ENCODE measurements around the gene SPRED2. TPM values are rescaled to one million over a fixed set of nuclear protein-coding genes. Genes with fewer than 3 reads are reported as not detected.
A peak's percentile ranks its signal among the peaks of the same experiment; 100 is the strongest.

Gene SPRED2
- total RNA-seq, 1 donor from 2014 or later = 9.4 TPM

DNA sequence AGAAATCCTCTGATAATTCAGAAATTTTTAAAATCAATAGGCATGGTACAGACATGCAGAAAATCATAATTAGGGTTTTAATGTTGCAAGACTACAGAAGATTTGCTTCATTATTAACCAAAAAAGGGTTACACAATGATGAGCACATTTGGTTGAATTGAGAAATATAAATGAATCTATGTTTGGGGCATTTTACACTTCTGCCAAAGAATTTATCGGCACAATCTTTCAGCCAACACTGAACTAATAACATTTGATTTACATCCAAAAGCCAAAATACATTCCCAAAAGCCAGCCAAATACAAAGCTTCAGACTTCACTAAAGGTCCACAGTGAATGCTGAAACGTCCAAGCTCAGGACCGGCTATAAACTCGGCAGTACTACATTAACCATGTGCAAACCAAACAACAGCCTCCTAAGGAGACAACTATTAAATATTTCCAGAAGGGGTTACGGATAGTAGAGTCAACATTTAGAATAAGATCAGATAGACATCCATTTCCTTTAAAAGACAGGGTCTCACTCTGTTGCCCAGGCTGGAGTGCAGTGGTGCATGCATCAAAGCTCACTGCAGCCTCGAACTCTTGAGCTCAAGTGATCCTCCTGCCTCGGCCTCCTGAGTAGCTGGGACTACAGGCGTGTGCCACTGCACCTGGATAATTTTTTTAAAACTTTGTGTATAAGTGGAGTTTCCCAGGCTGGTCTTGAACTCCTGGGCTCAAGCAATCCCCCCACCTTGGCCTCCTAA, 29.4 kb downstream of the SPRED2 start:
- Mint-ChIP-seq H3K27ac (no peak overlapping the region), H3K27me3 (ENCODE audit: insufficient read depth) (peaks cover 8% of the 10 kb centered on the region), H3K36me3 (ENCODE audit: low read depth) (no peaks in the 10 kb centered on the region), H3K9me3 (no peaks in the 10 kb centered on the region), H3K4me3 (no peak overlapping the region), H3K4me1 (ENCODE audit: low read depth) (peaks cover 31% of the 10 kb centered on the region)
- intact Hi-C loops (cut with micrococcal nuclease) = no loop called here
- DNase-seq (ENCODE audit: low spot score) = no peak

DNA sequence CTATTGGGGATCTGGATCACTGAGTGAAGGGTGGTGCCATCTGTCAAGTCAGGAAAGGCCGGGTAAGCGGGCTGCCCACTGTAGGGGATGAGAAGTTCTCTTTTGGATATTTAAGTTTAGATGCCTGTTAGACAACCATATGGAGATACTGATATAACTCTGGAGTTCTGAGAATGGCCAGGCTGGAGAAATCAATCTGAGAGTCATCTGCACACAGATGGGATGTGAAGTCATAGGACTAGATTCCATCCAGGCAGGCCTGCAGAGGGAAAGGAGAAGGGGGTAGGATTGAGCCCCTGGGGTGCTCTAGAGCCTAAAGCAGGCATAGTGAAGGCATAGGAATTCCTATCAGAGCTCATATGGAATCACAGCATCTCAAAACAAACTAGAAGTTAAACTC, 30.1 kb downstream of the SPRED2 start:
- Mint-ChIP-seq H3K4me3 (no peak overlapping the region), H3K27me3 (ENCODE audit: insufficient read depth) (peaks cover 8% of the 10 kb centered on the region), H3K36me3 (ENCODE audit: low read depth) (no peaks in the 10 kb centered on the region), H3K27ac (no peak overlapping the region), H3K9me3 (no peaks in the 10 kb centered on the region), H3K4me1 (ENCODE audit: low read depth) (peaks cover 31% of the 10 kb centered on the region)
- intact Hi-C loops (cut with micrococcal nuclease) = no loop called here
- no peak for DNase-seq (ENCODE audit: low spot score)

DNA sequence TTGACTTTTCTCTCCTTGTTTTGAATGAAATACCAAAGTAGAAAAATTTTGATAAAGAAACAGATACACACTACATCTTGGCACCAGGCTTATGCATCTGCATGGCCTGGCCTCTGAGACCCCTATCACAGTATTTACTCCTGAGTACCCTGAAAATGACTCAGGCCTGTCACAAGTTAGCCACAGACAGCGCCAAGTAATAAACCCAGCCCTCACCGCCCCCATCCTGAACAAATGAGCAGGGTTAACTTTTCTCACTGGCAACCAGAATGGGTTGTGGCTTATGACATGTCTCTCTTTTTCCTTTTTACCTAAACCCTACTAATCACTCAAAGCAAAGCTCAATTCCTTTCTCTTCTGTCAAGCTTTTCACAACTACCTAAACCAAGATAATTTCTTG, 35.3 kb downstream of the SPRED2 start:
- Mint-ChIP-seq H3K4me1 (ENCODE audit: low read depth) (peaks cover 47% of the 10 kb centered on the region), H3K36me3 (ENCODE audit: low read depth) (no peaks in the 10 kb centered on the region), H3K27ac (no peak overlapping the region), H3K27me3 (ENCODE audit: insufficient read depth) (peaks cover 7% of the 10 kb centered on the region), H3K9me3 (no peaks in the 10 kb centered on the region), H3K4me3 (no peak overlapping the region)
- intact Hi-C loops (cut with micrococcal nuclease) = loop anchor here (5.0 kb wide), 1 partner anchor 40 kb away; no protein-coding TSS in a partner anchor
- DNase-seq (ENCODE audit: low spot score) = no peak

DNA sequence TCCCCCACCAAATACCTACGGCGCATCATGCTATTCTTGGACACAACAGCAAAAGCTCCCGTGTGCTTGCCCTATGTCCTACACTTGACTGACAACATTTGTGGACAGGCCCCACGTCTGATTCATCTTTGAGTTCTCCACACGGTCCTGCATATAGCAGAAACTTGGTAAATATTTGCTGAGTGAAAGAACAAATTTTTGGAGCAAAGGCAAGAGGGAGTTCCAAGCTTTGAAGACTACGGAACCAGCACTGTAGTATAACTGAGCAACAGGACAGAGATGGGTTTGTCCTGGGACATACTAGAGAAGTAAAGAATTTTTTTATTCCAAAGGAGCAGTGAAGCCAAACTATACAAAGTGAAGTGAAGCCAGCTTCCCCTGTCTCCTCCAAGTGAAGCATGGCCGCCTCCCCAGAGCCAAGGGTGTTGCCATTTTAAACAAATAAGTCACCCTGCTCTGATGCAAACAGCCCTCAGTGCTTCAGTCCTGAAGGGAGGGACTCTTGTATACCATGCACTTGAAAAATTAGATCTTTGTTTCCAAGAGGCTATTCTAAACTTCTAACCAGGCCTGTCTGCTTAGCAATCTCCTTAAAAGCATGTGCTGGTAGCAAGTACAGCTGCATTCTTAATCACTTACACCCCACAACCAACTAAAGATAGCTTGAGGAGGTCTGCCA, 35.9 kb downstream of the SPRED2 start:
- no peaks in the 10 kb centered on the region for H3K36me3 Mint-ChIP-seq (ENCODE audit: low read depth)
- peaks cover 7% of the 10 kb centered on the region for H3K27me3 Mint-ChIP-seq (ENCODE audit: insufficient read depth)
- no peak for DNase-seq (ENCODE audit: low spot score)
- H3K27ac Mint-ChIP-seq = peak overlapping the region; percentile 50
- H3K4me1 Mint-ChIP-seq (ENCODE audit: low read depth) = peaks cover 47% of the 10 kb centered on the region
- no peaks in the 10 kb centered on the region for H3K9me3 Mint-ChIP-seq
- no peak overlapping the region for H3K4me3 Mint-ChIP-seq
- intact Hi-C loops (cut with micrococcal nuclease) = loop anchor here (5.0 kb wide), 1 partner anchor 39 kb away; no protein-coding TSS in a partner anchor

DNA sequence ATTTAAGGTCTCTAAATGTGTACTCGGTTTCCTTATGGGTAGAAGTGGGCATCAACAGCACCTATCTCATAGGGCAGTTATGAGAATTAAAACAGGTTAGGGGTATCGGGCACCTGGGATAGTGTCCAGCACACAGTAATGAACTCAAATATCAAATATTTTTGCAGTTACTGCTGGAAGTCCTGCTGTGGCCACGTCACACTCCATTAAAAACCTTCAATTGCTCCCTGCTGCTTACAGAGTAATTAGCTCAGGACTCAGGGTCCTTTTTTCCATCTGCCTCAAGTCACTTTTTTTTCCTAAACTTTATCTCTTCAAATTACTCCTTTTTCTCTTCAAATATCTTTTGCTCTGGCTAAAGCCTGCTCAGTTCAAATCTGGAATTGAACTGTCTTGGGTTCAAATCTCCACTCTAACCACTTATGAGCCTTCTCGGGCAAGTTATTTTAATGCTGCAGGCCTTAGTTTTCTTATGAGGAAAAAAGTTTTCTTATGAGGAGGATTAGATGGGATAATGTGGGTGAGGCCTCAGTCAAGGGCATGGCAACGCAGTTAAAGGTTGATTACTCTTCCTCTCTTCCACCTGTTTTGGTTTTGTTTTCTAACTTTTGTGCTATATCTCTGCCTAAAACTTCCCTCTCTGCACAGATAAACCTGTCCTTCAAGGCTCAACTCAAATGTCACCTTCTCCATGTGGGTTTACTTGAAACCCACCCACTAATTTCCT, 36.6 kb downstream of the SPRED2 start:
- H3K36me3 Mint-ChIP-seq (ENCODE audit: low read depth) = no peaks in the 10 kb centered on the region
- intact Hi-C loops (cut with micrococcal nuclease) = loop anchor here (2.0 to 5.0 kb wide), 2 partner anchors 21 to 38 kb away; no protein-coding TSS in a partner anchor
- no peak overlapping the region for H3K4me3 Mint-ChIP-seq
- H3K9me3 Mint-ChIP-seq = no peaks in the 10 kb centered on the region
- peak overlapping the region; percentile 50 for H3K27ac Mint-ChIP-seq
- H3K4me1 Mint-ChIP-seq (ENCODE audit: low read depth) = peaks cover 48% of the 10 kb centered on the region
- peaks cover 6% of the 10 kb centered on the region for H3K27me3 Mint-ChIP-seq (ENCODE audit: insufficient read depth)
- no peak for DNase-seq (ENCODE audit: low spot score)

DNA sequence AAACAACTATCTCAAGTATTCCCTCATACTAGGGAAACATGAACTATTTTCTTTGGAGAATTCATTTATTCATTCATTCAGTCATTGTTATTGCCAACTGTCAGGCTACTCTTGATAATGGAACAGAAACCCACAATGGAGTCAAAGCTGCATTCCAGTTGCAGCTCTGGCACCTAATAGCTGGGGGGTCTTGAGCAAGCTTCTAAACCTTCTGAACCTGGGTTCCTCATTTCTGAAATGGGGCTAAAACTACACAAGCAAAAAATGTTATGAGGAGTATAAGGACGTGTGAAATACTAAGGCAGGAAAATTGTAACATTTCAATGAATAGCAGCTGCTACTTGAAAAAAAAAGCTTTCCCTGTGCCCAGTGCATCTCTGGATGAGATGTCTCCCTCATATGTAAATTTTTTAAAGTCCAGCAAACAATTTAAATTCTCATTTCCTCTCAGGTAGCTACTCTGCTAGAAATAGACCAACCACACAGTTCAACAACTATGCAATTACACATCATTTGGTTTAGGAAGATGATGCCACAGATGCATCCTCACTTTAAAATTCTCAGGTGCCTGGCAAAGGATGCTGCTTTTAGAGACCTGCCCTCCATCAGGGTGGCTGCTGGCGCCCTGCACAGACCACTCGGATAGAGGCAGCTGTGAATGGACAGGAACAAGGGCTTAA, 38.5 kb downstream of the SPRED2 start:
- H3K27ac Mint-ChIP-seq = no peak overlapping the region
- intact Hi-C loops (cut with micrococcal nuclease) = loop anchor here (2.0 kb wide), 1 partner anchor 23 kb away; no protein-coding TSS in a partner anchor
- no peaks in the 10 kb centered on the region for H3K9me3 Mint-ChIP-seq
- peaks cover 4% of the 10 kb centered on the region for H3K27me3 Mint-ChIP-seq (ENCODE audit: insufficient read depth)
- H3K4me1 Mint-ChIP-seq (ENCODE audit: low read depth) = peaks cover 67% of the 10 kb centered on the region
- DNase-seq (ENCODE audit: low spot score) = no peak
- no peak overlapping the region for H3K4me3 Mint-ChIP-seq
- no peaks in the 10 kb centered on the region for H3K36me3 Mint-ChIP-seq (ENCODE audit: low read depth)

DNA sequence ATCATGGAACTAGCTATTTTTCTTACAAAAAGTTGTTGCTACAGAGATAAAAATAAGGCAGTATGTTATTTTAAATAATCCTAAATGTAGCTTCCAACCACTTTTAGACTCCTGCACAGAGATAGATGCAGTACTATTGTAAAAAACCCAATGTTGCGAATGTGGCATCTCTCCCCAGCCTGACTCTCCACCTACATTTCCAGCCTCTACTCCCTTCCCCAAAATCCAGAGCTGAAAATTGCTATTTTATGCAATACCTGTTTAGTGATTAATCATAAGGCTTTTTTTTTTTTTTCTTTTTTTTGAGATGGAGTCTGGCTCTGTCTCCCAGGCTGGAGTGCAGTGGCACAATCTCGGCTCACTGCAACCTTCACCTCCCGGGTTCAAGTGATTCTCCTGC, 39.4 kb downstream of the SPRED2 start:
- DNase-seq (ENCODE audit: low spot score) = no peak
- H3K4me1 Mint-ChIP-seq (ENCODE audit: low read depth) = peaks cover 68% of the 10 kb centered on the region

DNA sequence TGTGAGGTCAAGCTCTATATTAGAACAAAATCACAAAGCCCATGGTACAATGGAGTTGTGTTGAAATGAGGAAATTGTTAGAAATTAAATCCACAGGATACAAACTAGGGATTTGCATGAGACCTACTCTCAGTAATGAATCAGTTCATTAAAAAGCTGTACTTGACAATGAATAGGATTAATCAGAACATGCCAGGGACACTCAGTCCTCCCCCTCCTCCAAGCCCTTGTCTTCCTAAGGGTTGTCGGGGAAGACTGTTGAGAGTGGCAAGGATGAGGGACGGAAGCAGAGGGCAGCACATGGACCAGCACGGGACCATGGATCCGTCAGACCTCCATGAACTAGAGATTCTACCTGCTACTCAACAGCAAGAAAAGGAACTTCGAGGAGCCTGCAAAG, 39.8 kb downstream of the SPRED2 start:
- intact Hi-C loops (cut with micrococcal nuclease) = no loop called here
- H3K9me3 Mint-ChIP-seq = no peaks in the 10 kb centered on the region

More for the DNA sequence above, 39.4 kb downstream of the SPRED2 start:
- Mint-ChIP-seq H3K27me3 (ENCODE audit: insufficient read depth) (peaks cover 4% of the 10 kb centered on the region), H3K36me3 (ENCODE audit: low read depth) (no peaks in the 10 kb centered on the region), H3K27ac (no peak overlapping the region), H3K9me3 (no peaks in the 10 kb centered on the region), H3K4me3 (no peak overlapping the region)
- intact Hi-C loops (cut with micrococcal nuclease) = no loop called here

DNA sequence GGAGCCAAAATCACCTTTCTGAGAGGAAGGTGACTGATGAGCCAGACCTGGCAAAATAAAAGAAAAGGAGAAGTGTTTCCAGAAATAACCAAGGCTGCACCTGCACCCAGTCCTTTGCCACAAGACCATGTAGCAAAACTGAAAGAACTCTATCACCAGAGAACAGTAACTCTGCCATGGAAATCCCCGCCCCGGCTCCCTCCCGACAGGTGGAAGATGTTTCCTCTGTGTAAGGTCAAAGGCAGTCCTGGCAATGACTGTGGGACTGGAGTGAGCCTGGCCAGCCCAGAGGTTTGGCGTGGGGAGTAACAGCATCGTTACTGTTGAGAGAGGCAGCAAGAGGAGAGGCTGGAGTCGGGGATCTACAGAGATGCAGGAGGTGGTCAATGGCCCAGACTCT, 42.3 kb downstream of the SPRED2 start:
- intact Hi-C loops (cut with micrococcal nuclease) = no loop called here
- H3K4me1 Mint-ChIP-seq (ENCODE audit: low read depth) = peaks cover 44% of the 10 kb centered on the region
- H3K4me3 Mint-ChIP-seq = no peak overlapping the region
- H3K27ac Mint-ChIP-seq = no peak overlapping the region
- H3K36me3 Mint-ChIP-seq (ENCODE audit: low read depth) = no peaks in the 10 kb centered on the region
- H3K27me3 Mint-ChIP-seq (ENCODE audit: insufficient read depth) = peaks cover 12% of the 10 kb centered on the region
- no peaks in the 10 kb centered on the region for H3K9me3 Mint-ChIP-seq
- peak; percentile 51 for DNase-seq (ENCODE audit: low spot score)

More for the DNA sequence above, 39.8 kb downstream of the SPRED2 start:
- no peak for DNase-seq (ENCODE audit: low spot score)
- Mint-ChIP-seq H3K4me1 (ENCODE audit: low read depth) (peaks cover 64% of the 10 kb centered on the region), H3K27ac (no peak overlapping the region), H3K27me3 (ENCODE audit: insufficient read depth) (peaks cover 4% of the 10 kb centered on the region), H3K36me3 (ENCODE audit: low read depth) (no peaks in the 10 kb centered on the region), H3K4me3 (no peak overlapping the region)

DNA sequence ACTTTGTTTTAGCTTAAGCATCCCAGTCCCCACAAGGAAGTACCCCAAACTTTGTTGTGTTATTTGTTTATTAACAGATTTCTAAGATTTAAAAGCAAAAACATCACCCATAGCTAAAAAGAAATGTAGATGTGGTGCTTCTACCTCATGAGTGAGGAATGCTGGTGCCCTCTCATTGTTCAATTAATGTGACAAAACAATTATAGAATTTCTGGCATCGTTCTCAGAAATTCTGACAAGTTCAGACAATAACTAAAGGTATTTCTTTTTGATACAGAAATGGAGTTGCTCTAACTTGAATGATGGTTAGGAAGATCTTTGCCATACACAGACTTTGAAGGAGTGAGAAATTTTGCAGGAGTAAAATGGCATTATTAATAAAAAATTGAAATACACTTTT, 42.9 kb downstream of the SPRED2 start:
- Mint-ChIP-seq H3K4me1 (ENCODE audit: low read depth) (peaks cover 45% of the 10 kb centered on the region), H3K27ac (no peak overlapping the region), H3K27me3 (ENCODE audit: insufficient read depth) (peaks cover 12% of the 10 kb centered on the region), H3K4me3 (no peak overlapping the region), H3K9me3 (no peaks in the 10 kb centered on the region), H3K36me3 (ENCODE audit: low read depth) (no peaks in the 10 kb centered on the region)
- intact Hi-C loops (cut with micrococcal nuclease) = loop anchor here (10.0 kb wide), 1 partner anchor 405 kb away; the partner anchor contains the start of gene SLC1A4
- no peak for DNase-seq (ENCODE audit: low spot score)

DNA sequence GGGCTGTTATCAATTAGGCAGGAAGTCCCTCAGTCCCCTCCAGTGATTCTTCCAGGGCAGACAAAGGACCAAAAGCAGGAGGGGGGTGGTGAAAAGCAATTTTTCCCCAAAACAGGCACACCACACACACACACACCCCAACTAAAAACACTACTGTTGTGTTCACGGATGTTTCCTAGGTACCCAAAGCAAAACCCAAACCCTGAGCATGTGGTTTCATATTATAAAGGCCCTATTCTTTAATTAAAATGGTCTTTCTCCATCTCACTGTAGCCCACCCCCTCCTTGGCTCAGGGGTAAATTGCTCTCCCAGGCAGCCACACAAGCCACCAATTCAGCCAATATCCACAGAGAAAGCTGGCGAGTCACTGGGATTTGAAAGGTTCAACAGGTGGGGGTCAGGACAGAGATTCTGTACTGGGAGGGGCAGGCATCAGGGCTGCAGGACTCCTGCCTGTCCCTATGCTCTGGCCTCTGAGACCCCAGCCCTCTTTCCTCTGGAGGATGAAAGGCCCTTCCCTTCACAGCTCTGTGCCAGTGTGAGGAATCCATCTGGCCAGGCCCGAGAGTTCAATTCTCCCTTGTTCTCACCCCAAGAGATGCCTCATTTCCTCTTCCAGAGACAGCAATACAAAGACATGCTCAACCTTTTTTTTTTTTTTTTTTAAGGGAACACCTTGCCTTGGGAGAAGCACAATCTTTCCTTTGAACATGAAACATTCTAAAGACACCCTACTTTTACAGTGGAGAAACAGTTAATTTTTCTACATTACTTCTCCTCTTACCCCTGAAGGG, 43.6 kb downstream of the SPRED2 start:
- intact Hi-C loops (cut with micrococcal nuclease) = loop anchor here (10.0 kb wide), 1 partner anchor 404 kb away; the partner anchor contains the start of gene SLC1A4
- Mint-ChIP-seq H3K9me3 (no peaks in the 10 kb centered on the region), H3K27ac (no peak overlapping the region)

More for the DNA sequence above, 43.6 kb downstream of the SPRED2 start:
- DNase-seq (ENCODE audit: low spot score) = no peak
- peaks cover 43% of the 10 kb centered on the region for H3K4me1 Mint-ChIP-seq (ENCODE audit: low read depth)
- H3K36me3 Mint-ChIP-seq (ENCODE audit: low read depth) = no peaks in the 10 kb centered on the region
- no peak overlapping the region for H3K4me3 Mint-ChIP-seq
- H3K27me3 Mint-ChIP-seq (ENCODE audit: insufficient read depth) = peaks cover 12% of the 10 kb centered on the region

Data from activated T-helper 1 cell treated with anti-CD3 and anti-CD28 coated beads, Interleukin-12 subunit alpha, Interleukin-12 subunit beta, Interleukin-2, Interleukin-4 antibody, amounts not matched to agents 30 ng/mL and 10 ng/mL and 1 ng/mL, durations not matched to agents 14 hours and 24 hours and 36 hours (primary cell).